Measurements from ENCODE around the gene DNAH10. TPM values are rescaled to one million over a fixed set of nuclear protein-coding genes. Genes with fewer than 3 reads are reported as not detected.

Gene DNAH10
- total RNA-seq, 1 donor = 0.43 TPM

DNA sequence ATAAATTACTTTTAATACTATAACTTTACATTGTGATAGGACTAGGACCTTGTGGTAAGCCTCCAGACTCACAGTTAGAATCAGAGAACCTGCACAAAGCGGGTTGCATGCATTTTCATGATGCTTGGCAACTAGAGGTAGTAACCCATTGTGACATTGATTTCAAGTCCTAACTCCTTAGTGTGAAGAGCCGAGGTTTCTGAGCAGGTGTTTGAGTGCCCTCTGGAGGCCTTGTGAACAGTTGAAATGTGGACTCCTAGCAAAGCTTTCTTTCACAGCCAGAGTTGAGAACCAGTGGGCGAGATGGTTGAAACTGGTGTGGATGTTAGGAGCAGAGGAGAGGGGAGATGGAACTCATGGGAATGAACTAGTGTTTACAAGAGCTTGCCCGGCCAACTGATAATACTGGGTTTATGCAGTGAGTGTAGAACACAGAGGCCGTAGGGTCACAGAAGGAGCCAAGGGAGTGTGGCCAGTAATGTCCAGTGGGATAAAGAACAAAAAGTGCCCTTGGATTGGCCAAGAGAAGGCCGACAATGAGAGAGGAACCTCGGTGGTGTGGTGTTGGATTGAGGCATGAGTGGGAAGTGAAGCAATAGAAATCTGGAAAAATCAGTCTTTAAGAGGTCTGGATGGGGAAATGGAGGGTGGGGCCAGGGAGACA, 221.9 kb downstream of the DNAH10 start:
- peak; percentile 87 for DNase-seq (ENCODE audit: low read depth)

DNA sequence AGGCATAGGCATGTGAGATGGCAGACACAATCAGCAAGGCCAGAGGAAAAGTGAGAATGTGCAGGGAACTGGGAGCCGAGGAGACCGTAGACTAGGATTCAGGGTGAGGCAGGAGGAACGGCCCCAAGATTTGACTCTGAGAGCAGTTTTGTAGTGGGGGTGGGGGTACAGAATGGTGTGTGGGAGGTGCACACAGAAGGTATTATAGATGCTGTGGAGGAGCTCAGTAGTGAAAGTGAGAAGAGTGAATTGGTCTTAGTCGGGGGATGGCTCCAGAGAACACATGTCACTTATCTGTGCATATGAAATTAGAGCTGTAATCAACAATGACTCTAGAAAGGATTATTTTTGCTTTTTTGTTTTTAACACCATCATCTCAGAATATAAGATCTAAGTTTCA, 222.8 kb downstream of the DNAH10 start:
- TF ChIP-seq, protein P1, sequence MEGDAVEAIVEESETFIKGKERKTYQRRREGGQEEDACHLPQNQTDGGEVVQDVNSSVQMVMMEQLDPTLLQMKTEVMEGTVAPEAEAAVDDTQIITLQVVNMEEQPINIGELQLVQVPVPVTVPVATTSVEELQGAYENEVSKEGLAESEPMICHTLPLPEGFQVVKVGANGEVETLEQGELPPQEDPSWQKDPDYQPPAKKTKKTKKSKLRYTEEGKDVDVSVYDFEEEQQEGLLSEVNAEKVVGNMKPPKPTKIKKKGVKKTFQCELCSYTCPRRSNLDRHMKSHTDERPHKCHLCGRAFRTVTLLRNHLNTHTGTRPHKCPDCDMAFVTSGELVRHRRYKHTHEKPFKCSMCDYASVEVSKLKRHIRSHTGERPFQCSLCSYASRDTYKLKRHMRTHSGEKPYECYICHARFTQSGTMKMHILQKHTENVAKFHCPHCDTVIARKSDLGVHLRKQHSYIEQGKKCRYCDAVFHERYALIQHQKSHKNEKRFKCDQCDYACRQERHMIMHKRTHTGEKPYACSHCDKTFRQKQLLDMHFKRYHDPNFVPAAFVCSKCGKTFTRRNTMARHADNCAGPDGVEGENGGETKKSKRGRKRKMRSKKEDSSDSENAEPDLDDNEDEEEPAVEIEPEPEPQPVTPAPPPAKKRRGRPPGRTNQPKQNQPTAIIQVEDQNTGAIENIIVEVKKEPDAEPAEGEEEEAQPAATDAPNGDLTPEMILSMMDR (IDR thresholded peaks at IDR 0.05; ENCODE audit: insufficient read depth, low read depth, low read length) = no peak
- no peak overlapping the region for H3K4me3 ChIP-seq (ENCODE audit: low read depth, low read length)
- no peak for DNase-seq (ENCODE audit: low read depth)

More for the DNA sequence above, 221.9 kb downstream of the DNAH10 start:
- TF ChIP-seq, protein P1 (IDR thresholded peaks at IDR 0.05; ENCODE audit: insufficient read depth, low read depth, low read length) = peak; percentile 76
- H3K4me3 ChIP-seq (ENCODE audit: low read depth, low read length) = no peak overlapping the region

Small RNAs within 50 kb of the gene (small RNA-seq; reads per million reads assigned to genes)
- not detected for gene AC068790.4
- not detected for gene AC068790.6

Other genes with a start within 250 kb of the DNAH10 start
- 10.6 and 13.4 TPM in 2 replicates for gene RILPL1, start 228.6 kb upstream of the DNAH10 start, total RNA-seq
- gene TMED2, start 177.7 kb upstream of the DNAH10 start, total RNA-seq = 379 and 640 TPM in 2 replicates
- gene DDX55, start 160.2 kb upstream of the DNAH10 start, total RNA-seq = 21.6 and 22.5 TPM in 2 replicates
- gene EIF2B1, start 128.6 kb upstream of the DNAH10 start, total RNA-seq = 31.1 and 32.9 TPM in 2 replicates
- 33.5 and 47.1 TPM in 2 replicates for gene GTF2H3, start 128.5 kb upstream of the DNAH10 start, total RNA-seq
- gene TCTN2, start 91.2 kb upstream of the DNAH10 start, total RNA-seq = 12.2 and 13.0 TPM in 2 replicates
- gene ATP6V0A2, start 49.9 kb upstream of the DNAH10 start, total RNA-seq = 22.5 and 28.0 TPM in 2 replicates
- 8.2 and 10.0 TPM in 2 replicates for gene CCDC92, start 210.5 kb downstream of the DNAH10 start, total RNA-seq
- 40.6 and 46.2 TPM in 2 replicates for gene ZNF664, start 210.9 kb downstream of the DNAH10 start, total RNA-seq